ENCODE results near the gene OR14A16. TPM values are rescaled to one million over a fixed set of nuclear protein-coding genes. Genes with fewer than 3 reads are reported as not detected.

OR14A16 gene
- total RNA-seq, 4 donors from 2014 or later, result not detected

DNA sequence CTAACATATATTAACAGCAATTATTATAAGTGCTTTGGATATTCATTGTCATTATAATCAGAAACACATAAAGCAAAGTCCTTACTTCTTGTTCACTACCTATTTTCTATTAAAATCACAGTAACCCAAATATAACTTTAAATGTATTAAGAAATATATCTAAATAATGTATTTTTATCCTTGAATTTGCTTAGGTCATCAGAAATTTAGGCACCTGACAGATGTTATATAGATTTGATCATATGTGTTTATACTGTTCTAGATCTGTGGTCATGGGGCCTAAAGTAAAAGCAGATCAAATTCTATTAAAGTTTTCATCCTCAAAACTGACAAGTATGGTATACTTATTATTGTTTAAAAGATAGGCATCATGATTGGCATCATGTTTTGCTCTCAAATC lies 54.3 kb downstream of the OR14A16 start:
- H3K36me3 ChIP-seq, result no peaks in the 10 kb centered on the region
- no peak for DNase-seq
- TF ChIP-seq, protein P1, sequence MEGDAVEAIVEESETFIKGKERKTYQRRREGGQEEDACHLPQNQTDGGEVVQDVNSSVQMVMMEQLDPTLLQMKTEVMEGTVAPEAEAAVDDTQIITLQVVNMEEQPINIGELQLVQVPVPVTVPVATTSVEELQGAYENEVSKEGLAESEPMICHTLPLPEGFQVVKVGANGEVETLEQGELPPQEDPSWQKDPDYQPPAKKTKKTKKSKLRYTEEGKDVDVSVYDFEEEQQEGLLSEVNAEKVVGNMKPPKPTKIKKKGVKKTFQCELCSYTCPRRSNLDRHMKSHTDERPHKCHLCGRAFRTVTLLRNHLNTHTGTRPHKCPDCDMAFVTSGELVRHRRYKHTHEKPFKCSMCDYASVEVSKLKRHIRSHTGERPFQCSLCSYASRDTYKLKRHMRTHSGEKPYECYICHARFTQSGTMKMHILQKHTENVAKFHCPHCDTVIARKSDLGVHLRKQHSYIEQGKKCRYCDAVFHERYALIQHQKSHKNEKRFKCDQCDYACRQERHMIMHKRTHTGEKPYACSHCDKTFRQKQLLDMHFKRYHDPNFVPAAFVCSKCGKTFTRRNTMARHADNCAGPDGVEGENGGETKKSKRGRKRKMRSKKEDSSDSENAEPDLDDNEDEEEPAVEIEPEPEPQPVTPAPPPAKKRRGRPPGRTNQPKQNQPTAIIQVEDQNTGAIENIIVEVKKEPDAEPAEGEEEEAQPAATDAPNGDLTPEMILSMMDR (IDR thresholded peaks at IDR 0.05), result no peak
- TF ChIP-seq POLR2AphosphoS5 (IDR thresholded peaks at IDR 0.05) (no peak), POLR2A (IDR thresholded peaks at IDR 0.05) (no peak), EP300 (IDR thresholded peaks at IDR 0.05; ENCODE audit: low read depth) (no peak)
- no peaks in the 10 kb centered on the region for H3K4me1 ChIP-seq
- no peak overlapping the region for H3K4me3 ChIP-seq
- H3K27me3 ChIP-seq, result no peaks in the 10 kb centered on the region
- H3K9me3 ChIP-seq, result no peaks in the 10 kb centered on the region
- H3K27ac ChIP-seq, result no peak overlapping the region
- intact Hi-C loops (cut with DNase I; ENCODE audit: low total_unique reads), result no loop called here
- in situ Hi-C loops (cut with MboI; ENCODE audit: low pct_ligation_motif_present in 1 of 4, low pct_unique_long_range_greater_than_20kb in 1 of 4, low sequenced_read_pairs in 3 of 4), result no loop called here

Other genes starting within 250 kb of the OR14A16 start
- not detected for gene OR2G2, start 235.8 kb downstream of the OR14A16 start, total RNA-seq
- gene OR2G3, start 218.5 kb downstream of the OR14A16 start, total RNA-seq, result not detected
- gene OR13G1, start 144.4 kb downstream of the OR14A16 start, total RNA-seq, result not detected
- gene OR6F1, start 107.5 kb downstream of the OR14A16 start, total RNA-seq, result not detected
- gene OR14K1, start 85.5 kb downstream of the OR14A16 start, total RNA-seq, result 1 to 10 TPM in 1 of 4 donors, under 1 TPM in 1, not detected in 2; 0.82 to 1.4 TPM
- gene OR14A2, start 76.0 kb downstream of the OR14A16 start, total RNA-seq, result not detected
- gene OR1C1, start 63.6 kb downstream of the OR14A16 start, total RNA-seq, result not detected
- not detected for gene OR11L1, start 17.8 kb upstream of the OR14A16 start, total RNA-seq
- gene TRIM58, start 33.1 kb upstream of the OR14A16 start, total RNA-seq, result 10 to 100 TPM in 1 of 4 donors, 1 to 10 TPM in 2, not detected in 1; 2.0 to 10.8 (median 7.0) TPM
- gene OR2W3, start 71.5 kb upstream of the OR14A16 start, total RNA-seq, result 1 to 10 TPM in 1 of 4 donors, under 1 TPM in 1, not detected in 2; 0.68 to 5.4 TPM
- gene OR2T8, start 96.1 kb upstream of the OR14A16 start, total RNA-seq, result not detected
- not detected for gene OR2AJ1, start 100.8 kb upstream of the OR14A16 start, total RNA-seq
- not detected for gene OR2L8, start 124.7 kb upstream of the OR14A16 start, total RNA-seq
- not detected for gene OR2AK2, start 141.1 kb upstream of the OR14A16 start, total RNA-seq
- under 1 TPM in 1 of 4 donors, not detected in 3; 0.32 TPM for gene OR2L5, start 189.5 kb upstream of the OR14A16 start, total RNA-seq
- 1 to 10 TPM in 1 of 4 donors, under 1 TPM in 1, not detected in 2; 0.16 to 1.5 TPM for gene OR2L2, start 206.0 kb upstream of the OR14A16 start, total RNA-seq
- gene OR2L3, start 222.7 kb upstream of the OR14A16 start, total RNA-seq, result not detected

All from transverse colon (tissue), 4 donors.